Upper lobe of left lung (tissue), 6 donors: ENCODE results near the gene CLASP1. TPM values are rescaled to one million over a fixed set of nuclear protein-coding genes. Genes with fewer than 3 reads are reported as not detected.
"Not testable (repeated sequence)": the region's sequence is repeated elsewhere in the genome, so short reads cannot be mapped to it uniquely, and the experiment has no call there.

Experiments used
- ATAC-seq, 2 donors: fragments of 200-7000 bp; cut with Tn5 transposase; one replicate each; pipeline ENCODE4 v1.9.1; 2022; ENCODE audit warnings: mild to moderate bottlenecking in 2 of 2, moderate library complexity in 2 of 2; ENCODE audit not compliant: low FRiP score in 2 of 2
- DNase-seq, 2 donors: peaks; one replicate each; pipeline ENCODE4 v3.0.0-alpha.2; 2019 to 2020
- H3K27ac ChIP-seq, 4 donors: fragments of 200-600 bp; sonication (generic); one replicate each; pipeline ENCODE4 v1.5.1; 2016 to 2019
- H3K27me3 ChIP-seq, 4 donors: fragments of 200-600 bp; sonication (generic); one replicate each; pipeline ENCODE4 v1.5.1; 2017 to 2019
- H3K36me3 ChIP-seq, 4 donors: fragments of 200-600 bp; sonication (generic); one replicate each; pipeline ENCODE4 v1.5.1; 2016 to 2019
- H3K4me1 ChIP-seq, 4 donors: fragments of 200-600 bp; sonication (generic); one replicate each; pipeline ENCODE4 v1.5.1; 2018 to 2019
- H3K4me3 ChIP-seq, 4 donors: fragments of 200-600 bp; sonication (generic); one replicate each; pipeline ENCODE4 v1.5.1; 2017 to 2019; ENCODE audit warnings: mild to moderate bottlenecking in 2 of 4, moderate library complexity in 1 of 4
- H3K9me3 ChIP-seq, 4 donors: fragments of 200-600 bp; sonication (generic); one replicate each; pipeline ENCODE4 v1.5.1; 2018 to 2019
- EP300 ChIP-seq, 4 donors: sonication (generic); formaldehyde crosslinking; IDR thresholded peaks; one replicate each; pipeline ENCODE4 v1.5.1; 2017; ENCODE audit warnings: antibody characterized with exemption in 4 of 4, control low read depth in 2 of 4
- POLR2A ChIP-seq, 4 donors: fragments of 450-650 bp; IDR thresholded peaks; one replicate each; pipeline ENCODE4 v1.5.1; 2016 to 2017; ENCODE audit warnings: antibody characterized with exemption in 4 of 4, mild to moderate bottlenecking in 2 of 4
- POLR2AphosphoS5 ChIP-seq, 2 donors: sonication (generic); formaldehyde crosslinking; IDR thresholded peaks; one replicate each; pipeline ENCODE4 v1.5.1; 2017; ENCODE audit warnings: antibody characterized with exemption in 2 of 2
- WGBS, 2 donors: methylation state at CpG; one replicate each; pipeline ENCODE4 v1.1.5; 2017 to 2018; 5-methylcytosine and 5-hydroxymethylcytosine counted together
- total RNA-seq, 6 donors: library from RNA; depleted of rRNA in 4 of 6; stranded (reverse); fragments of >200 nt in 4 of 6; gene quantifications; one replicate each; pipeline versions ENCODE4 v1.1.0 to v1.2.1, GENCODE V29; 2016 to 2021
- TF ChIP-seq, protein P1 (sequence below), 6 experiments: fragments of 450-650 bp in 4 of 6; fragments of 200-600 bp in 2 of 6; sonication (generic) in 2 of 6; IDR thresholded peaks; one replicate each; pipeline ENCODE4 v1.5.1; 2016 to 2019; ENCODE audit warnings: antibody characterized with exemption in 6 of 6
- donor health status: DM: no; HTN: no; CAD: no; lungs with moderate emphysema.
- donor health status: DM: no; HTN: yes; CAD: no; lungs with severe emphysema.

Gene CLASP1
- total RNA-seq, 6 donors from 2014 or later: 36.3 to 95.3 (median 46.8) TPM

GRCh38 chr2:121442889-121443288 is 206.4 kb downstream of the CLASP1 start:
- H3K9me3 ChIP-seq: no peaks in the 10 kb centered on the region
- no peaks in the 10 kb centered on the region for H3K4me1 ChIP-seq
- TF ChIP-seq EP300 (IDR thresholded peaks at IDR 0.05): no peak
- TF ChIP-seq, protein P1, sequence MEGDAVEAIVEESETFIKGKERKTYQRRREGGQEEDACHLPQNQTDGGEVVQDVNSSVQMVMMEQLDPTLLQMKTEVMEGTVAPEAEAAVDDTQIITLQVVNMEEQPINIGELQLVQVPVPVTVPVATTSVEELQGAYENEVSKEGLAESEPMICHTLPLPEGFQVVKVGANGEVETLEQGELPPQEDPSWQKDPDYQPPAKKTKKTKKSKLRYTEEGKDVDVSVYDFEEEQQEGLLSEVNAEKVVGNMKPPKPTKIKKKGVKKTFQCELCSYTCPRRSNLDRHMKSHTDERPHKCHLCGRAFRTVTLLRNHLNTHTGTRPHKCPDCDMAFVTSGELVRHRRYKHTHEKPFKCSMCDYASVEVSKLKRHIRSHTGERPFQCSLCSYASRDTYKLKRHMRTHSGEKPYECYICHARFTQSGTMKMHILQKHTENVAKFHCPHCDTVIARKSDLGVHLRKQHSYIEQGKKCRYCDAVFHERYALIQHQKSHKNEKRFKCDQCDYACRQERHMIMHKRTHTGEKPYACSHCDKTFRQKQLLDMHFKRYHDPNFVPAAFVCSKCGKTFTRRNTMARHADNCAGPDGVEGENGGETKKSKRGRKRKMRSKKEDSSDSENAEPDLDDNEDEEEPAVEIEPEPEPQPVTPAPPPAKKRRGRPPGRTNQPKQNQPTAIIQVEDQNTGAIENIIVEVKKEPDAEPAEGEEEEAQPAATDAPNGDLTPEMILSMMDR (IDR thresholded peaks at IDR 0.05): no peak
- TF ChIP-seq POLR2A (IDR thresholded peaks at IDR 0.05): no peak
- no peak for TF ChIP-seq POLR2AphosphoS5 (IDR thresholded peaks at IDR 0.05)
- H3K36me3 ChIP-seq: peaks cover 21 to 76% (median 38%) of the 10 kb centered on the region in 4 donors
- ATAC-seq (no peak), DNase-seq (no peak)
- no peaks in the 10 kb centered on the region for H3K27me3 ChIP-seq
- 93 to 95% methylated on average over 3 of the region's 3 CpGs for WGBS, 2 donors
- no peak overlapping the region for H3K4me3 ChIP-seq
- no peak overlapping the region for H3K27ac ChIP-seq

DNA sequence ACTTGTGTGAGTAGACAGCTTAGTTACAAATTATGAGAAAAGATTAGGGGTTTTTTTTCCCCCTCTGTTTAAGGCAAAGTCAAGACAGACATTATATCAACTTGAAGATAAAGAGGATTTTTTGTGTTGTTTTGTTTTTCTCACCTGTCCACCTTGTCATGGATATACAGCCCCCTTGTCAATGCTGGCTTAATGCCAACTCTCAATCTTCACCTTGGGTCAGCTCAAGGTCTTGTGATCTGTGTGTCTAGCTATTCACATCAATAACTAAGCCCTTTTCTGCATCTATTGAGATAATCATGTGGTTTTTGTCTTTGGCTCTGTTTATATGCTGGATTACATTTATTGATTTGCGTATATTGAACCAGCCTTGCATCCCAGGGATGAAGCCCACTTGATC is 211.0 kb downstream of the CLASP1 start:
- not testable (repeated sequence) for H3K27ac ChIP-seq, H3K4me1 ChIP-seq, H3K27me3 ChIP-seq, H3K4me3 ChIP-seq, H3K9me3 ChIP-seq, ATAC-seq, DNase-seq
- H3K36me3 ChIP-seq: peaks cover 0 to 31% (median 8%) of the 10 kb centered on the region in 4 donors
- 100% methylated on average over 1 of the region's 1 CpG for WGBS, 2 donors

DNA sequence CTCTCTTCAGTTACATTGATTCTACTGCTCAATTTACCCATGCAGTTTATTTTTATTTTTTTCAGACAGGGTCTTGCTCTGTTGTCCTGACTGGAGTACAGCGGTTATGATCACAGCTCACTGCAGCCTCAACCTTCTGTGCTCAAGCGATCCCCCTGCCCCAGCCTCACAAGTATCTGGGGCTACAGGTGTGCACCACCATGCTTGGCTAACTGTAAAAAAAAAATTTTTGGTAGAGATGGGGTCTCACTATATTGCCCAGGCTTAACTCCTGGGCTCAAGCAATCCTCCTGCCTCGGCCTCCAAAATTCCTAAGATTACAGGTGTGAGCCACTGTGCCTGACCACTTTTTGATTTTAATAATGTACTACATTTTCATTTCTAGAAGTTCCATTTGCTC is 212.3 kb downstream of the CLASP1 start:
- DNase-seq: no peak
- WGBS, 2 donors: 93 to 100% methylated on average over 3 of the region's 3 CpGs
- H3K36me3 ChIP-seq: peaks cover 0 to 21% (median 8%) of the 10 kb centered on the region in 4 donors
- no peaks in the 10 kb centered on the region for H3K4me1 ChIP-seq
- H3K27ac ChIP-seq: no peak overlapping the region
- TF ChIP-seq POLR2A (IDR thresholded peaks at IDR 0.05): no peak
- TF ChIP-seq EP300 (IDR thresholded peaks at IDR 0.05): no peak
- TF ChIP-seq, protein P1 (IDR thresholded peaks at IDR 0.05): no peak
- no peak for TF ChIP-seq POLR2AphosphoS5 (IDR thresholded peaks at IDR 0.05)
- no peaks in the 10 kb centered on the region for H3K9me3 ChIP-seq
- no peak overlapping the region for H3K4me3 ChIP-seq
- H3K27me3 ChIP-seq: no peaks in the 10 kb centered on the region
- no peak for ATAC-seq

GRCh38 chr2:121435790-121436189 is 213.5 kb downstream of the CLASP1 start:
- 92 to 94% methylated on average over 3 of the region's 3 CpGs for WGBS, 2 donors
- no peaks in the 10 kb centered on the region for H3K9me3 ChIP-seq
- TF ChIP-seq, protein P1 (IDR thresholded peaks at IDR 0.05): no peak
- ATAC-seq: no peak
- no peaks in the 10 kb centered on the region for H3K4me1 ChIP-seq
- DNase-seq: no peak
- H3K27ac ChIP-seq: no peak overlapping the region
- no peak overlapping the region for H3K4me3 ChIP-seq
- H3K36me3 ChIP-seq: peaks cover 0 to 12% (median 4%) of the 10 kb centered on the region in 4 donors
- H3K27me3 ChIP-seq: no peaks in the 10 kb centered on the region

DNA sequence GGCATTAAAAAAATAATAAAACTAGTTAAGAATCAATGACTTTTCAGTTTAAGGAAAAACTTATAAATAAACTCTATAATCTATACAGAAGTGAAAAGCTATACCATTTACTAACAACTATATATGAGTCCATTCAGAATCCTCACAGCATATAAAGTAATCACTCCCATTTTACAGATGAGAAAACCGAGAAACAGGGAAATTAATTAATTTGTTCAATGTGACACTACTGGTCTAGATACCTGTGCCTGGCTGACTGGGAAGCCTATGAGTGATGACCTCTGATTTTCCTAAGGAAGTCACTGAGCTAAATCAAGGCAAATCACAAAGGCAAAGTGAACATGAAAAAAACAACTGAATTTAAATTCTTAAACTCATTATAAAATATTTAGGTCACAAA is 218.0 kb downstream of the CLASP1 start:
- H3K36me3 ChIP-seq: peaks cover 11 to 39% (median 17%) of the 10 kb centered on the region in 4 donors
- no peak for DNase-seq
- H3K9me3 ChIP-seq: no peaks in the 10 kb centered on the region
- no peaks in the 10 kb centered on the region for H3K27me3 ChIP-seq
- no peak for TF ChIP-seq EP300 (IDR thresholded peaks at IDR 0.05)
- TF ChIP-seq, protein P1 (IDR thresholded peaks at IDR 0.05): no peak
- no peak for TF ChIP-seq POLR2AphosphoS5 (IDR thresholded peaks at IDR 0.05)
- TF ChIP-seq POLR2A (IDR thresholded peaks at IDR 0.05): no peak
- no peaks in the 10 kb centered on the region for H3K4me1 ChIP-seq
- WGBS, 2 donors: 96 to 97% methylated on average over 1 of the region's 1 CpG
- no peak overlapping the region for H3K27ac ChIP-seq
- H3K4me3 ChIP-seq: no peak overlapping the region
- ATAC-seq: no peak
